ENCODE data around the gene RNF6. TPM values are rescaled to one million over a fixed set of nuclear protein-coding genes. Genes with fewer than 3 reads are reported as not detected.

Gene RNF6
- total RNA-seq, 4 donors from 2014 or later = 17.0 to 24.4 (median 23.5) TPM

DNA sequence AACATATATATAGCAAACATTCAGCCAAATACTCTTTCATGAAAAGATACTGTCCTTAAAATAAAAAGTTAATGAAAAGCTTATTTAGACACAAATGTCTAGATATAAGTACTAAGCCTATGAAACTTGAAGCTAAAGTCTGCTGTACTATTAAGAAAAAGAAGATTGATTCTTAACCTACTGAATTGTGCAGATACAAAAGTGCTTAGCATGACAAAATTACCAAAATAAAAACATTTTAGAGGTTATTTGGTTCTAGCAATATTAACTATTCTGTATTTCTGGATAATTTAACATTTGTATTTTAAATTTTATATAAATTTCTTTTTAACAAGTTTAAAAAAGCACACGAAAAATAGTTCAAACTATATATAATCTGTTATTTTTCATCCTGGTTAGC, 8.8 kb downstream of the RNF6 start:
- no peak for TF ChIP-seq POLR2AphosphoS5 (IDR thresholded peaks at IDR 0.05)
- TF ChIP-seq, protein P1, sequence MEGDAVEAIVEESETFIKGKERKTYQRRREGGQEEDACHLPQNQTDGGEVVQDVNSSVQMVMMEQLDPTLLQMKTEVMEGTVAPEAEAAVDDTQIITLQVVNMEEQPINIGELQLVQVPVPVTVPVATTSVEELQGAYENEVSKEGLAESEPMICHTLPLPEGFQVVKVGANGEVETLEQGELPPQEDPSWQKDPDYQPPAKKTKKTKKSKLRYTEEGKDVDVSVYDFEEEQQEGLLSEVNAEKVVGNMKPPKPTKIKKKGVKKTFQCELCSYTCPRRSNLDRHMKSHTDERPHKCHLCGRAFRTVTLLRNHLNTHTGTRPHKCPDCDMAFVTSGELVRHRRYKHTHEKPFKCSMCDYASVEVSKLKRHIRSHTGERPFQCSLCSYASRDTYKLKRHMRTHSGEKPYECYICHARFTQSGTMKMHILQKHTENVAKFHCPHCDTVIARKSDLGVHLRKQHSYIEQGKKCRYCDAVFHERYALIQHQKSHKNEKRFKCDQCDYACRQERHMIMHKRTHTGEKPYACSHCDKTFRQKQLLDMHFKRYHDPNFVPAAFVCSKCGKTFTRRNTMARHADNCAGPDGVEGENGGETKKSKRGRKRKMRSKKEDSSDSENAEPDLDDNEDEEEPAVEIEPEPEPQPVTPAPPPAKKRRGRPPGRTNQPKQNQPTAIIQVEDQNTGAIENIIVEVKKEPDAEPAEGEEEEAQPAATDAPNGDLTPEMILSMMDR (IDR thresholded peaks at IDR 0.05) = no peak
- no peak for TF ChIP-seq POLR2A (IDR thresholded peaks at IDR 0.05; ENCODE audit: low read depth)
- TF ChIP-seq EP300 (IDR thresholded peaks at IDR 0.05) = no peak

DNA sequence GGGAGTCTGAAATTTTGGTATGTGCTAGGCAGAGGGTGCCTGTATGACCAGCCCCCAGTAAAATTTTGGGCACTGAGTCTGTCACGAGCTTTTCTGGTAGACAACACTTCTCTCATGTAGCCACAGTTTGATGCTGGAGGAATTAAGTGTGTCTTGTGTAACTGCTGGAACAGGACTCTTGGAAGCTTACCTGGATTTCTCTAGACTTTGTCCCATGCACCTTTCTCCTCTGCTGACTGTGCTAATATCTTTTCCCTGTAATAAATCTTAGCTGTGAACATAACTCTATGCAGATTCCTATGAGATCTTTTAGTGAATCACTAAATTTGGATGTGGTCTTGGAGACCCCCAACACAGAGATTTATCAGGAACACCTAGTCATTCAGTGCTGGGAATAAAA, 13.8 kb downstream of the RNF6 start:
- no peaks in the 10 kb centered on the region for H3K4me1 ChIP-seq
- intact Hi-C loops (cut with DNase I) = no loop called here
- peaks cover 0 to 70% (median 46%) of the 10 kb centered on the region in 4 donors for H3K36me3 ChIP-seq
- no peak for DNase-seq (ENCODE audit: extremely low spot score)
- TF ChIP-seq EP300 (IDR thresholded peaks at IDR 0.05) = no peak
- TF ChIP-seq, protein P1 (IDR thresholded peaks at IDR 0.05) = no peak
- no peak for TF ChIP-seq POLR2A (IDR thresholded peaks at IDR 0.05; ENCODE audit: low read depth)
- no peak for TF ChIP-seq POLR2AphosphoS5 (IDR thresholded peaks at IDR 0.05)
- WGBS = 100% methylated on average over 1 of the region's 1 CpG
- H3K4me3 ChIP-seq = no peak overlapping the region
- H3K27me3 ChIP-seq = no peaks in the 10 kb centered on the region
- H3K9me3 ChIP-seq = no peaks in the 10 kb centered on the region
- H3K27ac ChIP-seq (replicated peaks in 1 of 4) = no peak overlapping the region

More for the DNA sequence above, 8.8 kb downstream of the RNF6 start:
- WGBS = 87% methylated on average over 1 of the region's 1 CpG
- intact Hi-C loops (cut with DNase I) = no loop called here
- Histone ChIP-seq H3K4me1 (peaks cover 0 to 2% (median 0%) of the 10 kb centered on the region in 4 donors), H3K27ac (replicated peaks in 1 of 4) (no peak overlapping the region), H3K4me3 (no peak overlapping the region), H3K36me3 (peaks cover 37 to 94% (median 77%) of the 10 kb centered on the region in 4 donors), H3K27me3 (no peaks in the 10 kb centered on the region), H3K9me3 (no peaks in the 10 kb centered on the region)
- DNase-seq (ENCODE audit: extremely low spot score) = no peak

DNA sequence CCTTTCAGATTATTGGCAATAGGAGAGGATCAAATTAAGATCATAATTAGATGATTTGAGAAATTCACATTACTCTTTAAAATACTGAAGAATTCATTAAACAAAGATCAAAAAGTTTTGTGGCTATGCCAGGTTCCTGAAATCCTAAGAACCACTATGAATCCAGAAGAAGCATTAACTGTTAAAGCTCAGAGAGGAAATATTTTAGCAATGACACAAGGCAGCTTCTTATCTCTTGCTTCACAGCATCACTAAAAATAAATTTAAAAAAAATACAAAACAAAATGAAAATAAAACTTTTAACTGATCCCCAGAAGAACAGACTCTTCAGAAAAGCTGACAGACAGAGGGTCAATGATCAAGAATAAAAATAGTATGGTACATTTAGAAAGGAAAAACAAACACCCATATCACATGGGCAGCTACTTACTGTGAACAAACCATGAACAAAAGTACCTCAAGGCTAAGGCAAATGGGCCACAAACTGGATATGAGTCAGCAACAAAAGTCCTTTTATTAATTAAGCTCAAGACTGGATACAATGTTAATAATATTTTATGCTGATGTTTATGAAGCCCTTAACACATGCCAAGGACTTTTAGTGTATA, 19.6 kb downstream of the RNF6 start:
- Histone ChIP-seq H3K4me1 (peaks cover 0 to 12% (median 0%) of the 10 kb centered on the region in 4 donors), H3K36me3 (peaks cover 0 to 17% (median 10%) of the 10 kb centered on the region in 4 donors), H3K4me3 (no peak overlapping the region), H3K27ac (replicated peaks in 1 of 4) (no peak overlapping the region), H3K27me3 (no peaks in the 10 kb centered on the region), H3K9me3 (no peaks in the 10 kb centered on the region)
- no peak for DNase-seq (ENCODE audit: extremely low spot score)
- TF ChIP-seq, protein P1 (IDR thresholded peaks at IDR 0.05) = no peak
- TF ChIP-seq POLR2AphosphoS5 (IDR thresholded peaks at IDR 0.05) = no peak
- no peak for TF ChIP-seq EP300 (IDR thresholded peaks at IDR 0.05)
- TF ChIP-seq POLR2A (IDR thresholded peaks at IDR 0.05; ENCODE audit: low read depth) = no peak
- intact Hi-C loops (cut with DNase I) = no loop called here

DNA sequence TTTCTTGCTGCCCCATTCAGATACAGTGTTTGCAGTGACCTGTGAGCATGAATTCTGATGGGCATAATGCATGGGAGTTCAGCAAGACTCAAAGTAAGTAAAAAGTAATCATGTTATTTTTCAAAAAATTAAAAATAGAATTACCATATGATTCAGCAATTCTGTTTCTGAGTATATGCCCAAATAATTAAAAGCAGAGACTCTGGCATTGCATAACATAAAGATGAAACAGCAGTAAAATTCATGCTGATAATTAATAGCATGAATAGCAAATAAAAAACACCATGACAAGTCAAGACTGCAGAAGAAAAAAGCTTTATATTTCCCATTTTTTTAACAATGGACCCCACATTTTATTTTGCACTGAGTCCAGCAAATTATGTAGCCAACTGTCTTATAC, 21.3 kb downstream of the RNF6 start:
- peaks cover 0 to 3% (median under 1%) of the 10 kb centered on the region in 4 donors for H3K36me3 ChIP-seq
- H3K27ac ChIP-seq (replicated peaks in 1 of 4) = no peak overlapping the region
- no peak overlapping the region for H3K4me3 ChIP-seq
- H3K27me3 ChIP-seq = no peaks in the 10 kb centered on the region
- TF ChIP-seq POLR2A (IDR thresholded peaks at IDR 0.05; ENCODE audit: low read depth) (no peak), EP300 (IDR thresholded peaks at IDR 0.05) (no peak), POLR2AphosphoS5 (IDR thresholded peaks at IDR 0.05) (no peak)
- TF ChIP-seq, protein P1 (IDR thresholded peaks at IDR 0.05) = no peak
- intact Hi-C loops (cut with DNase I) = no loop called here
- DNase-seq (ENCODE audit: extremely low spot score) = no peak
- peaks cover 0 to 7% (median 0%) of the 10 kb centered on the region in 4 donors for H3K9me3 ChIP-seq
- peaks cover 0 to 12% (median 0%) of the 10 kb centered on the region in 4 donors for H3K4me1 ChIP-seq

DNA sequence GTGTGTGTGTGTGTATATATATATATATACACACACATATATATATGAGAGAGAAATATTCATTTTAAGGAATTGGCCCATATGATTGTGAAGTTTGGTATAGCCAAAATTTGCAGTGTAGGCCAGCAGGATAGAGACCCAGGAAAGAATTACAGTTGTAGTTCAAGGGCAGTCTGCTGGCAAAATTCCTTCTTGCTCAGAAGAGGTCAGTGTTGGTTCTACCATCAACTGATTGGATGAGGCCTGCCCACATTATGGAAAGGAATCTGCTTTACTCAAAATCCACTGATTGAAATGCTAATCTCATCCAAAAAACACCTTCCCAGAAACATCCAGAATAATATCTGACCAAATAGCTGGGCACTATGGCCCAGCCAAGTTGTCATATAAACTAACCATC, 24.0 kb downstream of the RNF6 start:
- peaks cover 0 to 7% (median 0%) of the 10 kb centered on the region in 4 donors for H3K9me3 ChIP-seq
- H3K36me3 ChIP-seq = no peaks in the 10 kb centered on the region
- no peak overlapping the region for H3K4me3 ChIP-seq
- no peaks in the 10 kb centered on the region for H3K27me3 ChIP-seq
- no peak overlapping the region for H3K27ac ChIP-seq (replicated peaks in 1 of 4)
- intact Hi-C loops (cut with DNase I) = no loop called here
- TF ChIP-seq POLR2A (IDR thresholded peaks at IDR 0.05; ENCODE audit: low read depth) (no peak), POLR2AphosphoS5 (IDR thresholded peaks at IDR 0.05) (no peak), EP300 (IDR thresholded peaks at IDR 0.05) (no peak)
- TF ChIP-seq, protein P1 (IDR thresholded peaks at IDR 0.05) = no peak
- DNase-seq (ENCODE audit: extremely low spot score) = no peak
- H3K4me1 ChIP-seq = peaks cover 0 to 12% (median 0%) of the 10 kb centered on the region in 4 donors

All from esophagus muscularis mucosa (tissue), 4 donors.